HepG2 (cell line): Measurements from ENCODE around the gene ENO2. TPM values are rescaled to one million over a fixed set of nuclear protein-coding genes. Genes with fewer than 3 reads are reported as not detected.

Source experiments
- ATAC-seq: fragments of 200-7000 bp; cut with Tn5 transposase; 3 replicates; pipeline ENCODE4 v1.9.1; 2020; ENCODE audit warnings: mild to moderate bottlenecking, moderate library complexity
- BruUV-seq: library from RNA; stranded (reverse); fragments of 400-500 nt; replicated peaks from 2 replicates; lab custom pipeline; 2021; lab: Mats Ljungman, UMichigan
- CTCF ChIA-PET: fragments of 300-600 bp; formaldehyde crosslinking; extraction: SDS; loops from one replicate; lab custom pipeline; 2021; ENCODE audit warnings: low total read pairs, inconsistent platforms, low intra/inter-chr PET ratio; lab: Yijun Ruan, JAX
- POLR2A ChIA-PET: fragments of 350-600 bp; sonication (Branson Sonifier 250); formaldehyde crosslinking; loops from one replicate; lab custom pipeline; 2020; ENCODE audit warnings: antibody characterized with exemption, inconsistent platforms; lab: Yijun Ruan, JAX
- DNase-seq: peaks from one replicate; pipeline ENCODE4 v3.0.0-alpha.2; 2015; ENCODE audit warnings: low spot score
- FAIRE-seq: peaks from 3 replicates; lab custom pipeline; 2011; peaks lifted over from hg19 to GRCh38; lab: Jason Lieb, UNC
- H2AFZ ChIP-seq: one replicate; pipeline ENCODE4 v1.6.1; 2011; ENCODE audit warnings: low read length, inconsistent platforms
- H3K27ac ChIP-seq: fragments of 300-600 bp; 3 replicates; pipeline ENCODE4 v1.8.0; 2011; ENCODE audit warnings: mixed run types, mild to moderate bottlenecking, mixed read lengths, low read length, inconsistent platforms; ENCODE audit not compliant: insufficient read depth; ENCODE audit errors: extremely low read length
- H3K27me3 ChIP-seq, 2 experiments: fragments of 200-600 bp in 1 of 2; 2 replicates in 1 of 2; 3 replicates in 1 of 2; pipeline versions ENCODE4 v1.6.0 to v1.8.0; 2011; ENCODE audit warnings: low read length in 2 of 2, mild to moderate bottlenecking in 2 of 2, moderate library complexity in 2 of 2, inconsistent platforms in 1 of 2; ENCODE audit not compliant: insufficient read depth in 2 of 2, control insufficient read depth in 1 of 2
- H3K36me3 ChIP-seq, 2 experiments: fragments of 200-600 bp in 1 of 2; replicated peaks in 1 of 2; 2 replicates in 1 of 2; 3 replicates in 1 of 2; pipeline versions ENCODE4 v1.5.1 to v1.8.0; 2011; ENCODE audit warnings: low read length in 2 of 2, inconsistent platforms in 1 of 2; ENCODE audit not compliant: insufficient read depth in 2 of 2, control insufficient read depth in 1 of 2
- H3K4me1 ChIP-seq: 2 replicates; pipeline ENCODE4 v1.5.1; 2012; ENCODE audit warnings: low read length, inconsistent platforms; ENCODE audit not compliant: insufficient read depth
- H3K4me2 ChIP-seq: 2 replicates; pipeline ENCODE4 v1.6.0; 2011; ENCODE audit warnings: low read depth, low read length, inconsistent platforms
- H3K4me3 ChIP-seq, 3 experiments: fragments of 200-600 bp in 1 of 3; sonication (generic), shearing (Covaris generic) in 1 of 3; replicated peaks in 1 of 3; 2 replicates each; pipeline ENCODE4 v1.5.1; 2011 to 2016; ENCODE audit warnings: low read length in 3 of 3, inconsistent platforms in 2 of 3, low read depth in 2 of 3, mild to moderate bottlenecking in 2 of 3, control low read depth in 1 of 3, mixed read lengths in 1 of 3; ENCODE audit not compliant: insufficient read depth in 1 of 3
- H3K79me2 ChIP-seq: one replicate; pipeline ENCODE4 v1.6.1; 2011; ENCODE audit warnings: low read length, inconsistent platforms; ENCODE audit not compliant: insufficient read depth
- H3K9ac ChIP-seq: 2 replicates; pipeline ENCODE4 v1.6.0; 2011; ENCODE audit warnings: mild to moderate bottlenecking, low read depth, low read length, inconsistent platforms; ENCODE audit not compliant: insufficient read depth
- H3K9me3 ChIP-seq: 2 replicates; pipeline ENCODE4 v1.5.1; 2012; ENCODE audit warnings: mild to moderate bottlenecking, low read length
- H4K20me1 ChIP-seq: 2 replicates; pipeline ENCODE4 v1.6.0; 2011; ENCODE audit warnings: inconsistent platforms, mild to moderate bottlenecking, low read length, moderate library complexity; ENCODE audit not compliant: insufficient read depth
- ASH2L ChIP-seq: fragments of 300-600, 200-600 bp; sonication (generic); IDR thresholded peaks from 2 replicates; pipeline ENCODE4 v1.7.0; 2017; ENCODE audit warnings: low read depth, mild to moderate bottlenecking, moderate library complexity, mixed read lengths, low read length; ENCODE audit not compliant: insufficient read length
- CBX1 ChIP-seq: IDR thresholded peaks from one replicate; pipeline ENCODE4 v1.6.1; 2016; ENCODE audit warnings: antibody characterized with exemption, low read depth
- DMAP1 ChIP-seq: IDR thresholded peaks from 2 replicates; pipeline ENCODE4 v1.6.1; 2016
- HDAC1 ChIP-seq: sonication (generic); formaldehyde crosslinking; IDR thresholded peaks from 2 replicates; pipeline ENCODE4 v1.5.1; 2020; ENCODE audit warnings: mild to moderate bottlenecking, missing genetic modification reagents
- MAFG ChIP-seq: sonication (generic); formaldehyde crosslinking; IDR thresholded peaks from 2 replicates; pipeline ENCODE4 v1.5.1; 2020; ENCODE audit warnings: mild to moderate bottlenecking, missing genetic modification reagents
- MAFK ChIP-seq, 2 experiments: IDR thresholded peaks in 1 of 2; conservative IDR thresholded peaks in 1 of 2; 2 replicates each; pipeline ENCODE4 v1.6.1; 2011; ENCODE audit warnings: improper control_type of control experiment in 2 of 2, low read length in 2 of 2
- MYC ChIP-seq: sonication (generic); formaldehyde crosslinking; IDR thresholded peaks from 2 replicates; pipeline ENCODE4 v1.9.0; 2021; ENCODE audit warnings: missing genetic modification reagents, borderline replicate concordance
- MYPOP ChIP-seq: sonication (generic); formaldehyde crosslinking; IDR thresholded peaks from 2 replicates; pipeline ENCODE4 v1.8.1; 2023; ENCODE audit warnings: mild to moderate bottlenecking, moderate library complexity, missing genetic modification reagents
- NFE2 ChIP-seq: sonication (generic); formaldehyde crosslinking; IDR thresholded peaks from 2 replicates; pipeline ENCODE4 v1.4.0; 2020; ENCODE audit warnings: missing genetic modification reagents
- PCBP1 ChIP-seq: fragments of 200-400 bp; formaldehyde crosslinking; IDR thresholded peaks from 2 replicates; pipeline ENCODE4 v1.6.1; 2017; ENCODE audit warnings: mild to moderate bottlenecking, low read depth, low read length, borderline replicate concordance
- PHF8 ChIP-seq: sonication (generic); formaldehyde crosslinking; IDR thresholded peaks from 2 replicates; pipeline ENCODE4 v1.5.0; 2020; ENCODE audit warnings: missing genetic modification reagents
- SMAD1 ChIP-seq: sonication (generic); formaldehyde crosslinking; IDR thresholded peaks from 2 replicates; pipeline ENCODE4 v1.4.0; 2020; ENCODE audit warnings: missing genetic modification reagents, low read depth, mild to moderate bottlenecking, borderline replicate concordance
- SP1 ChIP-seq, 2 experiments: fragments of 450-650 bp in 1 of 2; sonication (generic) in 1 of 2; formaldehyde crosslinking in 1 of 2; IDR thresholded peaks; 2 replicates each; pipeline versions ENCODE4 v1.4.0 to v1.6.1; 2016 to 2020; ENCODE audit warnings: missing genetic modification reagents in 1 of 2
- STAG1 ChIP-seq: sonication (generic); formaldehyde crosslinking; IDR thresholded peaks from 2 replicates; pipeline ENCODE4 v1.4.0; 2020; ENCODE audit warnings: missing genetic modification reagents
- TGIF2 ChIP-seq: IDR thresholded peaks from 2 replicates; pipeline ENCODE4 v1.6.1; 2016; ENCODE audit warnings: control low read depth, missing compliant biosample characterization
- ZFP37 ChIP-seq: sonication (generic); formaldehyde crosslinking; IDR thresholded peaks from 2 replicates; pipeline ENCODE4 v1.4.0; 2020; ENCODE audit warnings: missing genetic modification reagents, borderline replicate concordance
- ZFX ChIP-seq: sonication (generic); formaldehyde crosslinking; IDR thresholded peaks from 2 replicates; pipeline ENCODE4 v1.4.0; 2020; ENCODE audit warnings: mild to moderate bottlenecking, low read depth, missing genetic modification reagents, moderate library complexity
- ZNF10 ChIP-seq: sonication (generic); formaldehyde crosslinking; IDR thresholded peaks from 2 replicates; pipeline ENCODE4 v1.4.0; 2020; ENCODE audit warnings: mild to moderate bottlenecking, low read depth, missing genetic modification reagents, borderline replicate concordance
- ZNF350 ChIP-seq: sonication (generic); formaldehyde crosslinking; IDR thresholded peaks from 2 replicates; pipeline ENCODE4 v1.4.0; 2020; ENCODE audit warnings: mild to moderate bottlenecking, low read depth, missing genetic modification reagents, borderline replicate concordance
- ZNF792 ChIP-seq: IDR thresholded peaks from 2 replicates; pipeline ENCODE4 v1.6.1; 2016
- ZSCAN31 ChIP-seq: sonication (generic); formaldehyde crosslinking; IDR thresholded peaks from 2 replicates; pipeline ENCODE4 v1.5.0; 2020; ENCODE audit warnings: low read depth, mild to moderate bottlenecking, missing genetic modification reagents
- WGBS: methylation state at CpG from one replicate; pipeline ENCODE4 v1.1.6; 2017; ENCODE audit warnings: low lambda C conversion rate; 5-methylcytosine and 5-hydroxymethylcytosine counted together
- in situ Hi-C: cut with HindIII; loops from 2 replicates; pipeline ENCODE4 v1.10.0; 2017; ENCODE audit warnings: low pct_unique_long_range_greater_than_20kb; ENCODE audit not compliant: extremely low pct_ligation_motif_present
- intact Hi-C: fragments of 100-400 bp; cut with micrococcal nuclease; formaldehyde crosslinking; loops from one replicate; pipeline ENCODE4 v1.10.0; 2022; ENCODE audit not compliant: unreplicated experiment
- polyA plus RNA-seq, 8 experiments: library from polyadenylated mRNA; depleted of rRNA in 3 of 8; stranded (reverse) in 7 of 8; unstranded in 1 of 8; fragments of >200 nt; fragmentation: Illumina TruSeq in 4 of 8; extraction: Trizol in 4 of 8; gene quantifications; 2 replicates each; pipeline versions ENCODE4 v1.2.1 to v1.2.3, GENCODE V29; 2011 to 2016; ENCODE audit warnings: low read depth in 4 of 8, missing spikeins in 1 of 8, mixed read lengths in 1 of 8; ENCODE audit not compliant: insufficient read depth in 1 of 8
- total RNA-seq, 5 experiments: library from RNA; depleted of rRNA; stranded (reverse); fragments of >200 nt; fragmentation: Illumina TruSeq; extraction: Trizol; gene quantifications; 2 replicates each; pipeline ENCODE4 v1.2.3, GENCODE V29; 2016; ENCODE audit warnings: low read depth in 1 of 5
- TF ChIP-seq, protein P1 (sequence below): sonication (generic); formaldehyde crosslinking; IDR thresholded peaks from 2 replicates; pipeline ENCODE4 v1.4.0; 2020; ENCODE audit warnings: missing genetic modification reagents, low read depth, mild to moderate bottlenecking, borderline replicate concordance
- TF ChIP-seq, protein P2 (sequence below): sonication (generic); formaldehyde crosslinking; IDR thresholded peaks from 2 replicates; pipeline ENCODE4 v1.4.0; 2020; ENCODE audit warnings: missing genetic modification reagents

The ENO2 gene
- total and polyA plus RNA-seq, 2 of the 13 experiments (the other 11 are each of a cell fraction or from before 2014, with no cell fraction given), result 19.3 to 136 TPM

- 0% methylated on average over 9 of the region's 16 CpGs for WGBS
- no peaks in the 10 kb centered on the region for H4K20me1 ChIP-seq
- in situ Hi-C loops, result no loop called here
- DNase-seq (peak; percentile 81), ATAC-seq (peak; percentile 85), FAIRE-seq (peak; percentile 64)
- H2AFZ ChIP-seq, result peak overlapping the region; percentile 94
- ChIA-PET CTCF (interaction anchor here (1.3 to 1.7 kb wide), 3 partner anchors 15 to 93 kb away, joined by 3 to 11 read pairs (median 5); partner anchors contain the start of genes C12orf57 and RNU7-1), POLR2A (interaction anchor here (0.7 to 8.0 kb wide), 12 partner anchors 16 to 146 kb away, joined by 3 to 180 read pairs (median 4); partner anchors contain the start of genes C12orf57, LPCAT3, RNU7-1 and SPSB2)
- H3K36me3 ChIP-seq, result peaks cover 8 to 16% of the 10 kb centered on the region in 2 experiments
- no peaks in the 10 kb centered on the region for H3K79me2 ChIP-seq
- peaks cover 39% of the 10 kb centered on the region for H3K4me1 ChIP-seq
- no peaks in the 10 kb centered on the region for H3K27me3 ChIP-seq
- peak overlapping the region; percentile 77 for H3K9ac ChIP-seq
- H3K4me2 ChIP-seq, result peak overlapping the region; percentile 94
- peak overlapping the region; percentile 76 for H3K27ac ChIP-seq
- no peaks in the 10 kb centered on the region for H3K9me3 ChIP-seq
- no TSS peak for BruUV-seq
- peak overlapping the region; percentile 41 to 74 (median 54); a peak in 5 of 6 replicates for H3K4me3 ChIP-seq
- intact Hi-C loops, result loop anchor here (1.0 kb wide), 1 partner anchor 15 kb away; no protein-coding TSS in a partner anchor
- TF ChIP-seq, protein P1, sequence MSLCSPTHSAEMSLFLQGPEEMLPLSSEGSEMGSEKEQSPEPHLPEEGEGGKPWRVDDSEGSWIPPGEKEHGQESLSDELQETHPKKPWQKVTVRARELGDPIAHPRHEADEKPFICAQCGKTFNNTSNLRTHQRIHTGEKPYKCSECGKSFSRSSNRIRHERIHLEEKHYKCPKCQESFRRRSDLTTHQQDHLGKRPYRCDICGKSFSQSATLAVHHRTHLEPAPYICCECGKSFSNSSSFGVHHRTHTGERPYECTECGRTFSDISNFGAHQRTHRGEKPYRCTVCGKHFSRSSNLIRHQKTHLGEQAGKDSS (CRISPR knock-in tag), result 0 out of 2 replicates have a peak, but pooled peaks have one; percentile 31
- TF ChIP-seq PCBP1, result no peak
- TF ChIP-seq NFE2, result peak; percentile 87; the same call in 1 of the 2 replicates
- 0 out of 2 replicates have a peak, but pooled peaks have one; percentile 24 for TF ChIP-seq ZNF792 (CRISPR knock-in tag)
- TF ChIP-seq MYPOP (CRISPR knock-in tag), result 0 out of 2 replicates have a peak, but pooled peaks have one; percentile 48
- peak; percentile 16; the same call in 1 of the 2 replicates for TF ChIP-seq MYC (CRISPR knock-in tag)
- TF ChIP-seq TGIF2, result 0 out of 2 replicates have a peak, but pooled peaks have one; percentile 28
- no peak for TF ChIP-seq PHF8 (CRISPR knock-in tag)
- TF ChIP-seq DMAP1 (CRISPR knock-in tag), result peak; percentile 59; the same call in 1 of the 2 replicates
- peak; percentile 49 for TF ChIP-seq ASH2L
- peak; percentile 13; the same call in 1 of the 2 replicates for TF ChIP-seq ZNF350 (CRISPR knock-in tag)
- 0 out of 2 replicates have a peak, but pooled peaks have one; percentile 32 for TF ChIP-seq ZFP37 (CRISPR knock-in tag)
- peak; percentile 93 for TF ChIP-seq MAFG (CRISPR knock-in tag)
- TF ChIP-seq ZNF10 (CRISPR knock-in tag), result no peak
- 0 out of 2 replicates have a peak, but pooled peaks have one; percentile 30 for TF ChIP-seq ZSCAN31 (CRISPR knock-in tag)
- TF ChIP-seq HDAC1 (CRISPR knock-in tag), result peak; percentile 15; the same call in 1 of the 2 replicates
- no peak for TF ChIP-seq SMAD1
- TF ChIP-seq ZFX (CRISPR knock-in tag), result peak; percentile 67
- no peak for TF ChIP-seq SP1 (IDR thresholded peaks at IDR 0.05)
- TF ChIP-seq SP1 (CRISPR knock-in tag; IDR thresholded peaks at IDR 0.05), result 0 out of 2 replicates have a peak, but pooled peaks have one; percentile 15
- peak; percentile 42 for TF ChIP-seq CBX1
- TF ChIP-seq MAFK (conservative IDR thresholded peaks at IDR 0.05 in 1 of 2, IDR thresholded peaks at IDR 0.05 in 1 of 2; ENCODE audit: low read length in 2 of 2), result peak; percentile 83 to 92
- TF ChIP-seq, protein P2, sequence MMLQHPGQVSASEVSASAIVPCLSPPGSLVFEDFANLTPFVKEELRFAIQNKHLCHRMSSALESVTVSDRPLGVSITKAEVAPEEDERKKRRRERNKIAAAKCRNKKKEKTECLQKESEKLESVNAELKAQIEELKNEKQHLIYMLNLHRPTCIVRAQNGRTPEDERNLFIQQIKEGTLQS (CRISPR knock-in tag), result no peak
- peak; percentile 38 for TF ChIP-seq STAG1 (CRISPR knock-in tag)
These were observed 47.4 kb downstream of the ENO2 start for GRCh38 chr12:6961695-6962284.
